ENCODE measurements around the gene BLOC1S5.
"Not testable (repeated sequence)": the region's sequence is repeated elsewhere in the genome, so short reads cannot be mapped to it uniquely, and the experiment has no call there.

BLOC1S5 gene

DNA sequence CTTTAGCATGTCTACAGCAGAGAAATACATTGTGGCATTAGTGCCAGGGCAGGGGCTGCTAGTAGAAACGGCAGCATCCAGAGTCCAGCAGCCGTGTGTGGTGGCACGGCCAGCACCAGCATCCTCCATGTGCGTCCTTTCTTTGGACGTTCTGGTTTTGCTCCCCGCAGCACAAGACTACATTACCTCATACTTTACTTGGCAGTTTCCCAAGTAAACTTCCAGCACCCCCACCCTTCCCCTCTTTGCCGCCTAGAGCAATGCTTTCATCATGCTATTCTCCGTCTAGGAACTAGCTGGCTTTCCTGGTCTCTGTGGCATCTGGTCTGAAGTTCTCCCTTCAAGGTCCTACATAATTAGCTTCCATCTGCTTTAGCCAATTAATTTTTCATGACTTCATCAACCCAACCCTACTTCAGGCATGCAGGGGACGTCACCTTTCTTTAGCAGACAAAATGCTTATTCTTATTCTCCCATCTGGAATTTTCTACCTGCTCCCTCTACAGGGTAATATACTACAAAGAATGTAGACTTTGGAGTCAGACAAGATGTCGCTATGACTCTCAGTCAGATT, 67.6 kb downstream of the BLOC1S5 start:
- no peak for DNase-seq (ENCODE audit: low read depth)
- TF ChIP-seq, protein P1, sequence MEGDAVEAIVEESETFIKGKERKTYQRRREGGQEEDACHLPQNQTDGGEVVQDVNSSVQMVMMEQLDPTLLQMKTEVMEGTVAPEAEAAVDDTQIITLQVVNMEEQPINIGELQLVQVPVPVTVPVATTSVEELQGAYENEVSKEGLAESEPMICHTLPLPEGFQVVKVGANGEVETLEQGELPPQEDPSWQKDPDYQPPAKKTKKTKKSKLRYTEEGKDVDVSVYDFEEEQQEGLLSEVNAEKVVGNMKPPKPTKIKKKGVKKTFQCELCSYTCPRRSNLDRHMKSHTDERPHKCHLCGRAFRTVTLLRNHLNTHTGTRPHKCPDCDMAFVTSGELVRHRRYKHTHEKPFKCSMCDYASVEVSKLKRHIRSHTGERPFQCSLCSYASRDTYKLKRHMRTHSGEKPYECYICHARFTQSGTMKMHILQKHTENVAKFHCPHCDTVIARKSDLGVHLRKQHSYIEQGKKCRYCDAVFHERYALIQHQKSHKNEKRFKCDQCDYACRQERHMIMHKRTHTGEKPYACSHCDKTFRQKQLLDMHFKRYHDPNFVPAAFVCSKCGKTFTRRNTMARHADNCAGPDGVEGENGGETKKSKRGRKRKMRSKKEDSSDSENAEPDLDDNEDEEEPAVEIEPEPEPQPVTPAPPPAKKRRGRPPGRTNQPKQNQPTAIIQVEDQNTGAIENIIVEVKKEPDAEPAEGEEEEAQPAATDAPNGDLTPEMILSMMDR (IDR thresholded peaks at IDR 0.05; ENCODE audit: low read depth, low read length, missing control alignments): no peak
- H3K4me3 ChIP-seq (ENCODE audit: low read depth, low read length): no peak overlapping the region

DNA sequence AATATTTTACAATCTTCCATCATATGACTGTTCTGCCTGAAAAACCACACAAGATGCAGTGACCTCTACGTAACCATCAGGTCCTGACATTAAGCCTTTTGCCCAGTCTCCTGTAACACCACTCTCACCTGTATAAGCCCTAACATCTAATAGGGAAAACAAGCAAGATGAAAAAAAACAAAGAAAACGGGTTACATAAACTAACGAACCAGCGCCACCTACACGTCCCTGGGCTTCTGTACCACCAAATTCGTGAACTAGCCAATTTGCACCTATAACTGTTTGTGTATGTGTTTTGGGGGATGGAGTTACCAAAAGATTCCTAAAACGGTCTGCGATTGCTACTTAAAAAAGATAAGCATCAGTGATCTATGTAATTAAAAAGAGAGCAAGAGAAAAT, 70.2 kb downstream of the BLOC1S5 start:
- H3K4me3 ChIP-seq (ENCODE audit: low read depth, low read length): no peak overlapping the region
- TF ChIP-seq, protein P1 (IDR thresholded peaks at IDR 0.05; ENCODE audit: low read depth, low read length, missing control alignments): no peak
- DNase-seq (ENCODE audit: low read depth): no peak

DNA sequence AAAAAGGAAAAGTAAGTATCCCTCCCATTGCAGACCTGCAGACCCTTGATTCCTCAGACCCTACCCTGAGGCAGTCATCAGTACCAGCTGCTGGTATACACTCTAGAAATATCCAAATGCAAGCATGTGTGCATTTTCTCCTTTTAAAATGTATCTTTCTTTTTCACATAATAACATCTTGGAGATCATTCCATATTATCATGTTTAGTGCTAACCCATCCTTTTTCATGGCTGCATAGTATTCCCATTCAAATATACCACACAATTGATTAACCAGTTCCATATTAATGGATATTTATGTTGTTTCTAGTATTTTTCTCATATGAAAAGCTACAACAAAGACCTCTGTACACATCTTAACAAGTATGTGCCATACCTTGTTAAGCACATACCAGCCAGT, 70.8 kb downstream of the BLOC1S5 start:
- no peak for DNase-seq (ENCODE audit: low read depth)
- TF ChIP-seq, protein P1 (IDR thresholded peaks at IDR 0.05; ENCODE audit: low read depth, low read length, missing control alignments): no peak
- no peak overlapping the region for H3K4me3 ChIP-seq (ENCODE audit: low read depth, low read length)

DNA sequence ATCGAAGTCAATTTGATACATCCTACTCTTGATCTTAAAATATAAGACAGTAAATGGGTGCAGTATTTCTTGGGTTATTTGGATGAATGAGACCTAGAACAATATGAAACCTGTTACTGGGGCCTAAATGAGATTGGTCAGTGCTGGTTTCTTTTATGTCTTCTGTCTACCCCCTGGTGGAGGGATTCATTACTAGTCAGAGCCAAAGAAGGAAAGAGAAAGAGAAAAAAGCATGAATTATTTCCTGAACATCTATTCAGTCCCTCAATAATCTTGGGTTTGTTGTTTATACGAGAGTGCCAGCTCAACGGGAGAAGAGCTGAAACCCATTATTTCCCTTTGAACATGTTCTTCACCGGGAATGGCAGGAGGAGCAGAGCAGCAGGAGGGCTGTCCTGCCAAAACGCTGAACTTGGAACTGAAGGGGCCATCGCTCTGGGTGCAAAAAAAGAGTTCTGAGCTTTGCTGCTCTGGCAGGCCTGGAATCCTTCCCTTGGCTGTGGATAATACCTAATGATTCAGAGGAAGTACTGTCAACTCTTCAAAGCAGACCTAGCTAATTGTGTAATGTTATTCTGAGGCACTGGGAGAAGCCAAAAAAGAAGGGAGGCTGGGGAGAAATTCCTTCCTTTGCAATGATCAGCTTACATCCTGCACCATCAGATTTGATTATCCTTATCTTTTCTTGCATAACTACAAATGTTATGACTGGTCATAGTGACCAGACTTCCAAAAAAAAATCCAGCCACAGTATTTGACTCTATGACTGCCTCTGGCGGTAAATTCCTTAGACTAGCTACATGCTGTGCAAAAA, 72.0 kb downstream of the BLOC1S5 start:
- peak; percentile 53 for DNase-seq (ENCODE audit: low read depth)
- H3K4me3 ChIP-seq (ENCODE audit: low read depth, low read length): no peak overlapping the region
- TF ChIP-seq, protein P1 (IDR thresholded peaks at IDR 0.05; ENCODE audit: low read depth, low read length, missing control alignments): peak; percentile 55

DNA sequence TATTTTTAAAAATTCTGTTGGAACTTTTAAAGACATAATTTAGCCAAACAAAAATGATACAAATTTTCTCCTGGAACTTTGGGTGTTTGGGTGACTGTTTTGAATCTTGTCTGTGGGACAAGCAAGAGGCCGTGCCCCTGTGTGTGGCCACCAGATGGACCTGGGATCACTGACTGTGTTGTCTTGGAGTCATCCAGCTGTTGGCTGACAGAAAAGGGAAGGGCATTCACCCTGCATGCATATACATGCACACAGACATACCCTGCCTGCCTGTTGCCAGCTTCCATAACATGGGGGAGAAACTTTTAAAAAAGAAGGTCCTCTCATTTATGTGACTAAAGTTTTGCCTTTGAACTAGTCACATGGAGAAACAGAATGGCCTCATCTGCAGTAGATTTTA, 72.7 kb downstream of the BLOC1S5 start:
- no peak for DNase-seq (ENCODE audit: low read depth)
- TF ChIP-seq, protein P1 (IDR thresholded peaks at IDR 0.05; ENCODE audit: low read depth, low read length, missing control alignments): no peak

DNA sequence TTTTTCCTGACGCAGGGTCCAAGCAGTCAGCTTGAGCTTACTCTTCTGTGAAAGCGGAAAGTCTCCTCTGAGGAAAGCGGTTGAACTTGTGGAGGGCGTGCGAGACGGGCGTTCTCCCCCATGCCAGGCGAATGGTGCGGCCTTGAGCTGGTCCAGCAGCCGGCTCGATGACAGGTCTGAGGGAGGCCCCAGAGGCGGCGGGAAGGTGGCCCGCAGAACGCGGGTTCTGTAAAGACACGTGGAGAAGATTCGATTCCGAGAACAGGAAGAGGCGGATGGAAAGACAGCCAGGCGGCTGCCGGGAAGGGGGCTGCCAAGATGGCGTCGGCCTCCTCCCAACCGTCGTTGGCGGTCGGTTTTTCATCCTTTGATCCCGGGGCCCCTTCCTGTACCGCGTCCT, 78.0 kb downstream of the BLOC1S5 start:
- TF ChIP-seq, protein P1 (IDR thresholded peaks at IDR 0.05; ENCODE audit: low read depth, low read length, missing control alignments): no peak
- H3K4me3 ChIP-seq (ENCODE audit: low read depth, low read length): no peak overlapping the region
- no peak for DNase-seq (ENCODE audit: low read depth)

More for the DNA sequence above, 72.7 kb downstream of the BLOC1S5 start:
- no peak overlapping the region for H3K4me3 ChIP-seq (ENCODE audit: low read depth, low read length)

DNA sequence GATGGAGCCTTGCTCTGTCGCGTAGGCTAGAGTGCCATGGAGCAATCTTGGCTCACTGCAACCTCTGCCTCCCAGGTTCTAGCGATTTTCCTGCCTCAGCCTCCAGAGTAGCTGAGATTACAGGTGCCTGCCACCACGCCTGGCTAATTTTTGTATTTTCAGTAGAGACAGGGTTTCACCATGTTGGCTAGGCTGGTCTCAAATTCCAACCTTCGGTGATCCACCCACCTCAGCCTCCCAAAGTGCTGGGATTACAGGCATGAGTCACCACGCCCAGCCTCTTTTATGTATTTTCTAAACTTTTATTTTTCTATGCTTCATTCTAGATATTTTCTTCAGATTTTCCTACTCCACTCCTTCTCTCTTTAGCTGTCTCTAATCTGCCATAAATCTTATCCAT, 80.2 kb downstream of the BLOC1S5 start:
- not testable (repeated sequence) for H3K4me3 ChIP-seq (ENCODE audit: low read depth, low read length); DNase-seq (ENCODE audit: low read depth)

All from GM12864 (cell line).